K562 (cell line): Measurements from ENCODE around the gene RSPH9. TPM values are rescaled to one million over a fixed set of nuclear protein-coding genes. Genes with fewer than 3 reads are reported as not detected.
A peak's percentile ranks its signal among the peaks of the same experiment; 100 is the strongest.

Source experiments
- BRD4 ChIP-seq: fragments of 200-600 bp; sonication (generic); IDR thresholded peaks from 2 replicates; pipeline ENCODE4 v1.6.1; 2017; ENCODE audit warnings: inconsistent platforms
- HDAC3 ChIP-seq: fragments of 450-650 bp; IDR thresholded peaks from 2 replicates; pipeline ENCODE4 v1.6.1; 2018; ENCODE audit warnings: borderline replicate concordance, mild to moderate bottlenecking, moderate library complexity; ENCODE audit not compliant: partially characterized antibody
- STAT6 ChIP-seq: sonication (generic); formaldehyde crosslinking; IDR thresholded peaks from 2 replicates; pipeline ENCODE4 v1.8.1; 2023; ENCODE audit warnings: mild to moderate bottlenecking, missing genetic modification reagents
- ZFX ChIP-seq: sonication (generic); formaldehyde crosslinking; IDR thresholded peaks from 2 replicates; pipeline ENCODE4 v1.8.0; 2022; ENCODE audit warnings: mild to moderate bottlenecking, missing genetic modification reagents, moderate library complexity
- ZNF146 ChIP-seq: IDR thresholded peaks from one replicate; pipeline ENCODE4 v1.6.1; 2018; ENCODE audit warnings: missing compliant biosample characterization; ENCODE audit not compliant: unreplicated experiment
- ZNF253 ChIP-seq: fragments of 250-450 bp; sonication (Bioruptor Pico); conservative IDR thresholded peaks from 2 replicates; pipeline ENCODE4 v1.6.1; 2021; ENCODE audit warnings: mild to moderate bottlenecking
- polyA plus RNA-seq, 8 experiments: library from polyadenylated mRNA; depleted of rRNA in 4 of 8; stranded (reverse) in 5 of 8; unstranded in 3 of 8; fragments of >200 nt; fragmentation: Nextera tagmentation in 2 of 8; fragmentation: Illumina TruSeq in 1 of 8; extraction: Ambion mirVana in 2 of 8; extraction: Trizol in 1 of 8; gene quantifications; 2 replicates each; pipeline versions ENCODE4 v1.2.1 to v1.2.3, GENCODE V29; 2011 to 2014; ENCODE audit warnings: inconsistent platforms in 1 of 8, missing spikeins in 1 of 8
- total RNA-seq, 7 experiments: library from RNA; depleted of rRNA in 6 of 7; stranded (reverse); fragments of >200 nt in 6 of 7; fragmentation: Illumina TruSeq in 2 of 7; extraction: Trizol in 2 of 7; gene quantifications; 2 replicates each; pipeline versions ENCODE4 v1.2.1 to v1.2.3, GENCODE V29; 2011 to 2021; ENCODE audit warnings: low replicate concordance in 1 of 7
- TF ChIP-seq, protein P1 (sequence below), 2 experiments: IDR thresholded peaks; 2 replicates each; pipeline ENCODE4 v1.6.1; 2011; ENCODE audit warnings: borderline replicate concordance in 1 of 2, control low read depth in 1 of 2, low read depth in 1 of 2, low read length in 1 of 2, mild to moderate bottlenecking in 1 of 2, mixed read lengths in 1 of 2, moderate library complexity in 1 of 2; ENCODE audit not compliant: insufficient read depth in 1 of 2, insufficient read length in 1 of 2, poor library complexity in 1 of 2, severe bottlenecking in 1 of 2; ENCODE audit errors: extremely low read depth in 1 of 2

RSPH9 gene
- total and polyA plus RNA-seq, 9 of the 15 experiments (the other 6 are each of a cell fraction or from before 2014, with no cell fraction given): 0.05 to 0.60 (median 0.39) TPM; not detected in 6

- TF ChIP-seq STAT6 (CRISPR knock-in tag): no peak
- TF ChIP-seq ZNF253 (CRISPR knock-in tag): no peak
- TF ChIP-seq ZFX (CRISPR knock-in tag): peak; percentile 39; the same call in 1 of the 2 replicates
- TF ChIP-seq ZNF146: no peak
- TF ChIP-seq, protein P1, sequence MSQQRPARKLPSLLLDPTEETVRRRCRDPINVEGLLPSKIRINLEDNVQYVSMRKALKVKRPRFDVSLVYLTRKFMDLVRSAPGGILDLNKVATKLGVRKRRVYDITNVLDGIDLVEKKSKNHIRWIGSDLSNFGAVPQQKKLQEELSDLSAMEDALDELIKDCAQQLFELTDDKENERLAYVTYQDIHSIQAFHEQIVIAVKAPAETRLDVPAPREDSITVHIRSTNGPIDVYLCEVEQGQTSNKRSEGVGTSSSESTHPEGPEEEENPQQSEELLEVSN (IDR thresholded peaks at IDR 0.05; ENCODE audit: borderline replicate concordance in 1 of 2, extremely low read depth in 1 of 2, insufficient read depth in 1 of 2, insufficient read length in 1 of 2, low read depth in 1 of 2, low read length in 1 of 2, poor library complexity in 1 of 2, severe bottlenecking in 1 of 2): peak; percentile 27 to 39
- no peak for TF ChIP-seq HDAC3
- TF ChIP-seq BRD4: no peak
These were observed 50.6 kb downstream of the RSPH9 start (continued) for GRCh38 chr6:43695215-43695966.
